ENCODE measurements around the gene TAP1. TPM values are rescaled to one million over a fixed set of nuclear protein-coding genes. Genes with fewer than 3 reads are reported as not detected.

TAP1 gene
- total RNA-seq, 2 experiments from 2014 or later: 91.5 to 93.9 TPM

- no peak for TF ChIP-seq CTCF (IDR thresholded peaks at IDR 0.05)
- Histone ChIP-seq H3K27me3 (ENCODE audit: control insufficient read depth in 1 of 2, insufficient read depth in 2 of 2, low read length in 2 of 2) (no peaks in the 10 kb centered on the region), H3K36me3 (ENCODE audit: insufficient read depth, low read length) (peaks cover 64% of the 10 kb centered on the region), H3K27ac (ENCODE audit: low read depth in 1 of 2, low read length in 2 of 2) (peak overlapping the region; percentile 98 to 100), H3K4me1 (ENCODE audit: insufficient read depth, low read length) (peaks cover 71% of the 10 kb centered on the region), H3K4me3 (ENCODE audit: low read length) (peak overlapping the region; percentile 94), H3K9me3 (ENCODE audit: control insufficient read depth in 1 of 2, insufficient read depth in 1 of 2, low read length in 2 of 2) (no peaks in the 10 kb centered on the region)
- no peaks in the 10 kb centered on the region for H3K9me3 Mint-ChIP-seq
- CTCF ChIA-PET: interaction anchor here (0.7 to 7.8 kb wide), 6 partner anchors 9 to 130 kb away, joined by 3 to 288 read pairs (median 36); partner anchors contain the start of genes PSMB8 and TAP2
- peaks cover 80% of the 10 kb centered on the region for H3K4me1 Mint-ChIP-seq (ENCODE audit: low read depth)
- peak overlapping the region; percentile 99 for H3K27ac Mint-ChIP-seq
- intact Hi-C loops (cut with DNase I, micrococcal nuclease): loop anchor here (1.0 to 10.0 kb wide), 5 partner anchors 13 to 730 kb away; partner anchors contain the start of genes TAP2 (in 2 of the 2) and ATF6B (in 1 of the 2)
- POLR2A ChIA-PET: interaction anchor here (0.7 to 9.3 kb wide), 8 partner anchors 9 to 232 kb away, joined by 3 to 901 read pairs (median 10); partner anchors contain the start of genes BRD2, HLA-DMB, PSMB8 and TAP2
- DNase-seq (peak in 13 of 14 experiments; percentile 20 to 86 (median 46)), ATAC-seq (ENCODE audit: poor library complexity) (peak; percentile 15)
- no peaks in the 10 kb centered on the region for H3K27me3 Mint-ChIP-seq
- H3K4me3 Mint-ChIP-seq: peak overlapping the region; percentile 98
- peaks cover 96% of the 10 kb centered on the region for H3K36me3 Mint-ChIP-seq (ENCODE audit: low read depth)
These were observed 1.1 kb upstream of the TAP1 start for GRCh38 chr6:32854376-32855178.

- H3K36me3 Mint-ChIP-seq (ENCODE audit: low read depth): peaks cover 95% of the 10 kb centered on the region
- no peaks in the 10 kb centered on the region for H3K27me3 Mint-ChIP-seq
- H3K36me3 ChIP-seq (ENCODE audit: insufficient read depth, low read length): peaks cover 63% of the 10 kb centered on the region
- peak; percentile 35 to 87 (median 48) for DNase-seq
- H3K27ac Mint-ChIP-seq: peak overlapping the region; percentile 99
- no peak for TF ChIP-seq CTCF (IDR thresholded peaks at IDR 0.05)
- H3K4me1 Mint-ChIP-seq (ENCODE audit: low read depth): peaks cover 88% of the 10 kb centered on the region
- no peaks in the 10 kb centered on the region for H3K27me3 ChIP-seq (ENCODE audit: control insufficient read depth in 1 of 2, insufficient read depth in 2 of 2, low read length in 2 of 2)
- intact Hi-C loops (cut with DNase I, micrococcal nuclease): loop anchor here (1.0 to 10.0 kb wide), 4 partner anchors 8 to 728 kb away; partner anchors contain the start of genes ATF6B (in 1 of the 2) and PSMB8 (in 1 of the 2)
- peak; percentile 33 for ATAC-seq (ENCODE audit: poor library complexity)
- peak overlapping the region; percentile 94 for H3K4me3 ChIP-seq (ENCODE audit: low read length)
- H3K9me3 Mint-ChIP-seq: no peaks in the 10 kb centered on the region
- POLR2A ChIA-PET: interaction anchor here (0.7 to 9.3 kb wide), 20 partner anchors 11 to 955 kb away, joined by 3 to 901 read pairs (median 5); partner anchors contain the start of genes ATF6B, B3GALT4, BRD2 and EHMT2
- H3K27ac ChIP-seq (ENCODE audit: low read depth in 1 of 2, low read length in 2 of 2): peak overlapping the region; percentile 98 to 100
- H3K4me1 ChIP-seq (ENCODE audit: insufficient read depth, low read length): peaks cover 77% of the 10 kb centered on the region
- peak overlapping the region; percentile 98 for H3K4me3 Mint-ChIP-seq
- no peaks in the 10 kb centered on the region for H3K9me3 ChIP-seq (ENCODE audit: control insufficient read depth in 1 of 2, insufficient read depth in 1 of 2, low read length in 2 of 2)
- CTCF ChIA-PET: interaction anchor here (0.9 to 7.8 kb wide), 7 partner anchors 8 to 118 kb away, joined by 5 to 288 read pairs (median 11); partner anchors contain the start of genes BRD2, PSMB8 and TAP2
These were observed 512 bp downstream of the TAP1 start for GRCh38 chr6:32852844-32853540.

Data from CD4-positive, alpha-beta T cell (primary cell).